ENCODE data around the gene TRERF1.

TRERF1 gene

GRCh38 chr6:42175860-42176259 lies 275.9 kb downstream of the TRERF1 start:
- DNase-seq: no peak

Data from left hindlimb (tissue), 1 donor.